ACHN (cell line): ENCODE measurements around the gene ADH7.
"Not testable (repeated sequence)": the region's sequence is repeated elsewhere in the genome, so short reads cannot be mapped to it uniquely, and the experiment has no call there.

Experiments
- DNase-seq: peaks from one replicate; pipeline ENCODE4 v3.0.0-alpha.2; 2015
- in situ Hi-C: cut with HindIII; loops from 2 replicates; pipeline ENCODE4 v1.10.0; 2017; ENCODE audit warnings: low sequenced_read_pairs, low pct_ligation_motif_present, low pct_unique_long_range_greater_than_20kb

The ADH7 gene

GRCh38 chr4:99436462-99436861, 1.3 kb upstream of the ADH7 start:
- in situ Hi-C loops: no loop called here
- no peak for DNase-seq

- no peak for DNase-seq
- in situ Hi-C loops: no loop called here
These were observed 5.0 kb downstream of the ADH7 start for GRCh38 chr4:99430106-99430505.

- no peak for DNase-seq
- in situ Hi-C loops: no loop called here
These were observed 18.0 kb downstream of the ADH7 start for GRCh38 chr4:99417125-99417524.

DNA sequence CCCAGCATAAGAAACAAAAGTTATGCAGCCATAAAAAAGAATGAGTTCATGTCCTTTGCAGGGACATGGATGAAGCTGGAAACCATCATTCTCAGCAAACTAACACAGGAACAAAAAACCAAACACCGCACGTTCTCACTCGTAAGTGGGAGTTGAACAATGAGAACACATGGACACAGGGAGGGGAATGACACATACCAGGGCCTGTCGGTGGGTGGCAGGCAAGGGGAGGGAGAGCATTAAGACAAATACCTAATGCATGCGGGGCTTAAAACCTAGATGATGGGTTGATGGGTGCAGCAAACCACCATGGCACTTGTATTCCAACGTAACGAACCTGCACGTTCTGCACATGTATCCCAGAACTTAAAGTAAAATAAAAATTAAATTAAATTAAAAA, 19.4 kb downstream of the ADH7 start:
- DNase-seq, in situ Hi-C loops: not testable (repeated sequence)

DNA sequence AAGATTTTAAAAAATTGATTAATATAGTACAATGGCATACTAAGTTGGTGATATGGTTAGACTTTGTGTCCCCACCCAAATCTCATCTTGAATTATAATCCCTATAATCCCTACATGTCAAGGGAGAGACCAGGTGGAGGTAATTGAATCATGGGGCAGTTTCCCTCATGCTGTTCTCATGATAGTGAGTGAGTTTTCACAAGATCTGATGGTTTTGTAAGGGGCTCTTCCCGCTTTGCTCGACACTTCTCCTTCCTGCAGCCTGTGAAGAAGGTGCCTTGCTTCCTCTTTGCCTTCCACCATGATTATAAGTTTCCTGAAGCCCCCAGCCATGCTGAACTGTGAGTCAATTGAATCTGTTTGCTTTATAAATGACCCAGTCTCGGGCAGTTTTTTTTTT, 20.2 kb downstream of the ADH7 start:
- in situ Hi-C loops, DNase-seq: not testable (repeated sequence)

DNA sequence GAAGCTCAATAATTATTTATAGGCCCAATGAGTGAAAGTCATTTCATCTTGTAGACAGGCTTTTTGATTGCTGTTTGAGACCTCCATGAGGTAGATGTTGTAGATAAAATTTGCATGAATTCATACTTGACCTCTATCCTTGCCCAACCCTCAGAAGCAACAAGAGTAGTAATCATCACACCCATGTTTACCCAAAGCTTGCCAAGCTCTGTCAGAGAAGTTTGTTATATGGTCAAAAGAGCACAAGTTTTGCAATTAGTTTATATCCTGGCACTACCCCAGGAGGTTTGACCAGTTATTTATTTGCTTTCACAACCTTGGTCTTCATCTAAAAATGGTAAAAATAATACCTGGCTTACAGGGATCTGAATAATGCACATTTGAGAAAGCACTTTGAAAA, 20.7 kb downstream of the ADH7 start:
- no peak for DNase-seq
- in situ Hi-C loops: no loop called here

- in situ Hi-C loops: no loop called here
- no peak for DNase-seq
These were observed 22.0 kb downstream of the ADH7 start for GRCh38 chr4:99413140-99413539.

DNA sequence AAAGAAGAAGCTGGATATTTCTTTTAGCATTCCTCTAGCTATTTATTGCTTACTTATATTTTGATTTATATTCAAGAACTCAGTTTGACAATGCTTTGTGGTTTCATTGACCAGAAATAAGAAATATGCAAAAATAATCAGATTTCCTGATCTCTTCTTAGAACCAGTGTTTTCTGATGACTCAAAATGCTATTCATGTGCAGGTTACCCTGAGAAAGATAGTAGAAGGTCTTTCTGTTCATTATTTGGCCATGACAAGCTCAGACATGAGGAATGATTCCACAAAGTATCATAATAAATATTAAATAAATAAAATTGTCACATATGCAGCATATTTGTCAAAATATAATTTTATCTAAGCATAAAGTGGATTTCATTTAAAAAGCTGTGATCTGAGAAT, 24.1 kb downstream of the ADH7 start:
- in situ Hi-C loops: no loop called here
- no peak for DNase-seq

GRCh38 chr4:99410075-99410474, 25.1 kb downstream of the ADH7 start:
- no peak for DNase-seq
- in situ Hi-C loops: no loop called here

GRCh38 chr4:99408346-99408745, 26.8 kb downstream of the ADH7 start:
- in situ Hi-C loops: no loop called here
- no peak for DNase-seq

- peak; percentile 71 for DNase-seq
- in situ Hi-C loops: no loop called here
These were observed 29.6 kb downstream of the ADH7 start for GRCh38 chr4:99405433-99406115.

DNA sequence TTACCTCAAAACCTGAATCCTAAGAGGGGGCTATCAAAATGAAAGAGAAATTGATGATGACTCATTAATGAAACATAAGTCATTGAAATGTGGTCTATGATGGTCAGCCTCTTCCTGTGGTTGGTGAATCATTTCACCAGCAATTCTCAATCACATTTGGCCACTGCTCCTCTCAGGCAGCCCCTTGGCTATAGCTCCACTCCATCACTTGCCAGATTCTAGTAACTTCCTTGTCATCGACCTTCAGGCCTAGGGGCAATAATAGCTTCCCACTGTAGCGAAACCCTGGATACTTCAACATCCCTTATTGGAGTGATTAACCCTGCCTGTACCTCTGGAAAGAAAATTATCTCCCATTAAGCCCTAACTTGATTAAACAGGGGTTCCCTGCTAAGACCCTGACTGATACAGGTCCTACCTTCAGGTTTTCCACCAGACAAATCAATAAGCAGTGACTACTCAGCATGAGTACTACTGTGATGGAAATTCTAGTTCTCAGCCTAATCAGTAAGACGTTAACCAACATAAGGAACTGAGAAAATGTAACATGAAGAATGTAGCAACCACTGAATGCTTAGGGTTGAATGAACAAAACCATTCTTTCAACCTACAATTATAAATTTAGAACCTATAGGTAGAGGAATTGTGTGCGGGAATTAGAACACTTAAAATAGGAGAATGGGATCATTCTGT, 30.4 kb downstream of the ADH7 start:
- in situ Hi-C loops: no loop called here
- peak; percentile 79 for DNase-seq

DNA sequence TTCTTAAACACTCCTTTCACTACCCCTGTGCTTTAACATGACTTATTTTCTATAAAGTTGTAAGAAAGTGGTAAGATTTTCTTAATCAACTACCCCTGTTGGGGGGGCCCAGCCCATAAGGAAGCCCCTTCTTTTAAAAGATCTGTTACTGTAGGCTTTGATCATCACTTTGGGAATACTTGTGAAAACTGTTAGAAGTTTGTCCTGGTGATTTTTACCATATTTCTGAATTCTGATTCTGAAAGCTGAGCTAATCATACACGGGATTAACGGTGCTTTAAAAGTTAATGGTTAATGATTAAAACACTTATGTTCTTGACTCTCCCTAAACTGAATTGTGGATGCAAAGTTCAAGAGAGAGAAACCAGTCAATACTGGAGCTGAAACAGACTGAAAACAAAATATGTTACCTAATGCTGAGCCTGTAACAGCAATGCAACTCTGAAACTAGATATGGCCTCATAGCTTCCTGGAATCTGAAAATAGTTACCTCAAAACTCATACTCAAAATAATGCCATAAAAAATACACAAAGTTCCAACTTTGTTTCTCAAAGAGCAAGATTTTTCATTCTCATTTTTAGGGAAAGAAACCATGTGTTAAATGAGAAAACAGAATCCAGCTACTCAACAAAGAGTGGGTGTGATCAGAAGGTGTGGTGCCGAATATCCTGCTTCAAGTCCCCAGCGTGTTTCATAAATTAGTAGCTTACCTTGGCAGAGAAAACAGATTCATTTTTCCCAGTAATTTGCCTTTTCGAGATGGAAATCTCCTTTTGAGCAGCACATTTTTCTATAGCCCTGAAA, 31.6 kb downstream of the ADH7 start:
- in situ Hi-C loops: no loop called here
- peak; percentile 37 for DNase-seq

- DNase-seq: peak; percentile 10
- in situ Hi-C loops: no loop called here
These were observed 32.4 kb downstream of the ADH7 start for GRCh38 chr4:99402765-99403164.

DNA sequence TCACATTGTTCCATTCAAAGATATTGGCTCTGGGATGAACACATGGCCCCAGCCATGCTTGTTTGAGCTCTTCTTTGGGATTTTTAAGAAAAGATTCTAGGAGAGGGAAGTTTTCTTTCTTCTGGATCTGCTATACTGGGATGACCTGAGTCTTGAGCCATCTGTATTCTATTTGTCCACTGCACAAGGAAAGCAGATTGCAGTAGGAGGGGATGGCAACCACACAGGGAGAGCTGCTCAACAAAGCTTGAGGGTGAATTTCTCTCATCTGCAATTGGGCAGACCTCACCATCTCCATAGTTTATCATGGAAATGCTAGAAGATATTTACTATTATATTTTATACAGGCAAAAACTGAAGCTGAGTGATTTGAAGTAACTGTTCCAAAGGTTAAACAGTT, 34.3 kb downstream of the ADH7 start:
- in situ Hi-C loops: no loop called here
- no peak for DNase-seq

DNA sequence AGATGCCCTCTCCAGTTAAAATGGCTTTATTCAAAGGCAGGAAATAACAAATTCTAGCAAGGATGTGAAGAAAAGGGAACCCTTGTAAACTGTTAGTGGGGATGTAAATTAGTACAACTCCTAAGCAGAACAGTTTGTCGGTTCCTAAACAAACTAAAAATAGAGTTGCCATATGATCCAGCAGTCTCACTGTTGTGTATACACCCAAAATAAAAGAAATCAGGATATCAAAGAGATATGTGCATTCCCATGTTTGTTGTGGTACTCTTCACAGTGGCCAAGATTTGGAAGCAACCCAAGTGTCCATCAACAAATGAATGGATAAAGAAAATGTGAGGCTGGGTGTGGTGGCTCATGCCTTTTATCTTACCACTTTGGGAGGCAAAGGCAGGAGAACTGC, 36.1 kb downstream of the ADH7 start:
- no peak for DNase-seq
- in situ Hi-C loops: no loop called here

GRCh38 chr4:99395595-99396364, 39.4 kb downstream of the ADH7 start:
- in situ Hi-C loops: no loop called here
- peak; percentile 9 for DNase-seq

- in situ Hi-C loops: no loop called here
- no peak for DNase-seq
These were observed 40.2 kb downstream of the ADH7 start for GRCh38 chr4:99394896-99395295.

- DNase-seq: no peak
- in situ Hi-C loops: no loop called here
These were observed 45.1 kb downstream of the ADH7 start for GRCh38 chr4:99390055-99390454.
